ENCODE data around the gene SLC5A8. TPM values are rescaled to one million over a fixed set of nuclear protein-coding genes. Genes with fewer than 3 reads are reported as not detected.

Gene SLC5A8
- total RNA-seq, 1 experiment from 2014 or later = not detected

- Histone ChIP-seq H3F3A (ENCODE audit: low read length, unreplicated experiment) (no peaks in the 10 kb centered on the region), H4K20me1 (ENCODE audit: low read length) (no peaks in the 10 kb centered on the region), H3K27me3 (ENCODE audit: low read length) (no peaks in the 10 kb centered on the region), H3K27ac (ENCODE audit: low read length) (no peak overlapping the region), H2AFZ (ENCODE audit: low read length) (no peak overlapping the region), H3K9ac (ENCODE audit: low read length) (no peak overlapping the region), H3K4me1 (ENCODE audit: insufficient read depth, low read length) (no peaks in the 10 kb centered on the region), H3K4me2 (ENCODE audit: low read length) (no peak overlapping the region), H3K36me3 (ENCODE audit: low read depth, low read length) (no peaks in the 10 kb centered on the region), H3K9me2 (replicated peaks; ENCODE audit: low read length) (no peaks in the 10 kb centered on the region), H3K4me3 (ENCODE audit: low read length) (no peak overlapping the region), H3K79me2 (ENCODE audit: low read length) (no peaks in the 10 kb centered on the region), H3K9me3 (ENCODE audit: low read length) (no peaks in the 10 kb centered on the region)
- no TSS peak for BruUV-seq (replicated peaks)
- DNase-seq (no peak), ATAC-seq (no peak)
- no peak for TF ChIP-seq EZH2phosphoT487 (IDR thresholded peaks at IDR 0.05; ENCODE audit: borderline replicate concordance, low read length)
- TF ChIP-seq EZH2 (IDR thresholded peaks at IDR 0.05; ENCODE audit: low read length, unreplicated experiment) = no peak
- TF ChIP-seq CTCF (conservative IDR thresholded peaks at IDR 0.05; ENCODE audit: low read depth, low read length) = no peak
- CTCF ChIA-PET = no interaction called here
- intact Hi-C loops (cut with micrococcal nuclease) = no loop called here
- POLR2A ChIA-PET (ENCODE audit: unreplicated experiment) = no interaction called here
These were observed 36.8 kb downstream of the SLC5A8 start for GRCh38 chr12:101173197-101173749.

- no peak overlapping the region for H3K4me2 ChIP-seq (ENCODE audit: low read length)
- H3K9me2 ChIP-seq (replicated peaks; ENCODE audit: low read length) = no peaks in the 10 kb centered on the region
- ATAC-seq (no peak), DNase-seq (no peak)
- BruUV-seq (replicated peaks) = no TSS peak
- no peaks in the 10 kb centered on the region for H3K27me3 ChIP-seq (ENCODE audit: low read length)
- no peak overlapping the region for H3K4me3 ChIP-seq (ENCODE audit: low read length)
- H4K20me1 ChIP-seq (ENCODE audit: low read length) = no peaks in the 10 kb centered on the region
- no peak overlapping the region for H3K9ac ChIP-seq (ENCODE audit: low read length)
- H3K36me3 ChIP-seq (ENCODE audit: low read depth, low read length) = no peaks in the 10 kb centered on the region
- CTCF ChIA-PET = no interaction called here
- H3K4me1 ChIP-seq (ENCODE audit: insufficient read depth, low read length) = no peaks in the 10 kb centered on the region
- intact Hi-C loops (cut with micrococcal nuclease) = no loop called here
- TF ChIP-seq EZH2phosphoT487 (IDR thresholded peaks at IDR 0.05; ENCODE audit: borderline replicate concordance, low read length) = no peak
- peak; percentile 30; the same call in 1 of the 2 replicates for TF ChIP-seq CTCF (conservative IDR thresholded peaks at IDR 0.05; ENCODE audit: low read depth, low read length)
- no peak overlapping the region for H3K27ac ChIP-seq (ENCODE audit: low read length)
- no peaks in the 10 kb centered on the region for H3K9me3 ChIP-seq (ENCODE audit: low read length)
- H3F3A ChIP-seq (ENCODE audit: low read length, unreplicated experiment) = no peaks in the 10 kb centered on the region
- no peak overlapping the region for H2AFZ ChIP-seq (ENCODE audit: low read length)
- H3K79me2 ChIP-seq (ENCODE audit: low read length) = no peaks in the 10 kb centered on the region
- POLR2A ChIA-PET (ENCODE audit: unreplicated experiment) = no interaction called here
These were observed 37.7 kb downstream of the SLC5A8 start for GRCh38 chr12:101172316-101172715.

GRCh38 chr12:101168001-101168400 is 42.0 kb downstream of the SLC5A8 start:
- Histone ChIP-seq H3K27ac (ENCODE audit: low read length) (no peak overlapping the region), H3K4me3 (ENCODE audit: low read length) (no peak overlapping the region), H3F3A (ENCODE audit: low read length, unreplicated experiment) (no peaks in the 10 kb centered on the region), H3K4me1 (ENCODE audit: insufficient read depth, low read length) (no peaks in the 10 kb centered on the region), H3K36me3 (ENCODE audit: low read depth, low read length) (no peaks in the 10 kb centered on the region), H2AFZ (ENCODE audit: low read length) (no peak overlapping the region), H3K79me2 (ENCODE audit: low read length) (no peaks in the 10 kb centered on the region), H3K9me3 (ENCODE audit: low read length) (no peaks in the 10 kb centered on the region), H3K4me2 (ENCODE audit: low read length) (no peak overlapping the region), H4K20me1 (ENCODE audit: low read length) (no peaks in the 10 kb centered on the region), H3K27me3 (ENCODE audit: low read length) (peaks cover 24% of the 10 kb centered on the region), H3K9ac (ENCODE audit: low read length) (no peak overlapping the region), H3K9me2 (replicated peaks; ENCODE audit: low read length) (no peaks in the 10 kb centered on the region)
- ATAC-seq (no peak), DNase-seq (no peak)
- BruUV-seq (replicated peaks) = no TSS peak
- ChIA-PET CTCF (no interaction called here), POLR2A (ENCODE audit: unreplicated experiment) (no interaction called here)
- TF ChIP-seq EZH2 (IDR thresholded peaks at IDR 0.05; ENCODE audit: low read length, unreplicated experiment) = no peak
- no peak for TF ChIP-seq EZH2phosphoT487 (IDR thresholded peaks at IDR 0.05; ENCODE audit: borderline replicate concordance, low read length)
- TF ChIP-seq CTCF (conservative IDR thresholded peaks at IDR 0.05; ENCODE audit: low read depth, low read length) = no peak
- intact Hi-C loops (cut with micrococcal nuclease) = no loop called here

Data from PC-3 (cell line).